Mononuclear cell (primary cell): ENCODE data around the gene PKLR. TPM values are rescaled to one million over a fixed set of nuclear protein-coding genes. Genes with fewer than 3 reads are reported as not detected.

Source experiments
- H3K27me3 ChIP-seq: 2 replicates; pipeline ENCODE4 v1.6.0; 2011; ENCODE audit warnings: low read length, control low read depth; ENCODE audit not compliant: insufficient read depth
- H3K4me1 ChIP-seq: 2 replicates; pipeline ENCODE4 v1.5.1; 2011; ENCODE audit warnings: mild to moderate bottlenecking, low read length, control low read depth; ENCODE audit not compliant: insufficient read depth
- H3K4me3 ChIP-seq: 2 replicates; pipeline ENCODE4 v1.5.1; 2011; ENCODE audit warnings: mild to moderate bottlenecking, low read length, moderate library complexity
- H3K9me3 ChIP-seq: 2 replicates; pipeline ENCODE4 v1.5.1; 2011; ENCODE audit warnings: low read depth, mild to moderate bottlenecking, control low read depth, low read length
- total RNA-seq: library from RNA; depleted of rRNA; stranded (reverse); fragments of >200 nt; gene quantifications from one replicate; pipeline ENCODE4 v1.2.3, GENCODE V29; 2012

The PKLR gene
- total RNA-seq, 1 donor = not detected

GRCh38 chr1:155244368-155245162, 56.7 kb downstream of the PKLR start:
- no peaks in the 10 kb centered on the region for H3K9me3 ChIP-seq
- no peaks in the 10 kb centered on the region for H3K27me3 ChIP-seq
- peaks cover 53% of the 10 kb centered on the region for H3K4me1 ChIP-seq
- peak overlapping the region; percentile 81 for H3K4me3 ChIP-seq

DNA sequence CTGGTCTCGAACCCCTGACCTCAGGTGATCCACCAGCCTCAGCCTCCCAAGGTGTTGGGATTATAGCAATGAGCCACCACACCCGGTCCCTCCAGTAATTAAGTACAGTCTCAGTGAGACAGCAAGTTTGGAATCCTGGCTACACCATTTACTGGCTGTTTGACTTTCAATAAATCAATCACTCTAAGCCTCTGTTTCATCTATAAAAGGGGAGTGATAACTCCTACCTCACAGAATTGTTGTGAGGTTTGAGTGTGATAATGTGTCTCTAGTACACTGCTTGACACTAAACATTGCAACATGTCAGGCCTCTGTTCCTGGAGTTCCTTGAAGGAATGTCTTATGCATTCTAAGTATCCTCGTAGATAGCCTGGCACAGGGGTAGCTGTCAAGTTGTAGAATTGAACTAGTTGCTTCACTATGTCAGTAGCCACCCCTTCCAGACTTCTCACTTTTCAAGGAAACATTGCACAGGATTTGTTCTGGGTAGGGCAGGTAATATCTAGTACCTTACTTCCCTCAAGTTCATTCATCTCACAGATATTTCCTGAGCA, 58.4 kb downstream of the PKLR start:
- H3K4me3 ChIP-seq = no peak overlapping the region
- no peaks in the 10 kb centered on the region for H3K27me3 ChIP-seq
- H3K4me1 ChIP-seq = peaks cover 55% of the 10 kb centered on the region
- H3K9me3 ChIP-seq = no peaks in the 10 kb centered on the region

DNA sequence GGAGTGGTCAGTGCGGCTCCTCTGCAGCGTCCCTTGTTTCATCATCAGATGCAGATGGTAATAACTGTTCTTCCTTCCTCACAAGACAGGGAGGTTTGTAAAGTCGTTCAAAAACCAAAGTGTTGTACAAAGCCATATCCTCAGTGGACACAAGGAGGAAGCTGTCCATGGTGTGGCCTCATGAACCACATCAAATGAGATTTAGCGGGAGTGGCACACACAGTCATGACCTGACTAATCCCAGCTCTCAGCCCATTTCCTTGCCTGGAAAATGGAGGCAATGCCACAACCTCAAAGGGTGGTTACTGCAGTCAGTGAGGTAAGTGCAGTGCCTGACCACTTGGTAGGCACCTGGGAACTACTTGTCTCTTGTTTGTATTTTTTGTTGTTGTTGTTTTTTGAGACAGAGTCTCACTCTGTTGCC, 59.4 kb downstream of the PKLR start:
- H3K4me3 ChIP-seq = no peak overlapping the region
- no peaks in the 10 kb centered on the region for H3K27me3 ChIP-seq
- no peaks in the 10 kb centered on the region for H3K9me3 ChIP-seq
- peaks cover 57% of the 10 kb centered on the region for H3K4me1 ChIP-seq

- H3K4me3 ChIP-seq = peak overlapping the region; percentile 51
- H3K9me3 ChIP-seq = no peaks in the 10 kb centered on the region
- peaks cover 63% of the 10 kb centered on the region for H3K4me1 ChIP-seq
- no peaks in the 10 kb centered on the region for H3K27me3 ChIP-seq
These were observed 60.1 kb downstream of the PKLR start for GRCh38 chr1:155241069-155241679.

Other genes starting within 250 kb of the PKLR start
- gene EFNA4, start 237.7 kb downstream of the PKLR start, total RNA-seq = 2.4 TPM
- 0.21 TPM for gene EFNA3, start 222.6 kb downstream of the PKLR start, total RNA-seq
- gene EFNA1, start 173.6 kb downstream of the PKLR start, total RNA-seq = 0.84 TPM
- gene SLC50A1, start 165.6 kb downstream of the PKLR start, total RNA-seq = 22.4 TPM
- 14.0 TPM for gene DPM3, start 160.9 kb downstream of the PKLR start, total RNA-seq
- gene KRTCAP2, start 128.1 kb downstream of the PKLR start, total RNA-seq = 62.0 TPM
- 0.52 TPM for gene TRIM46, start 127.6 kb downstream of the PKLR start, total RNA-seq
- 8.0 TPM for gene THBS3, start 93.5 kb downstream of the PKLR start, total RNA-seq
- 16.1 TPM for gene MTX1, start 92.7 kb downstream of the PKLR start, total RNA-seq
- gene ENTREP3, start 46.0 kb downstream of the PKLR start, total RNA-seq = 2.1 TPM
- gene SCAMP3, start 39.1 kb downstream of the PKLR start, total RNA-seq = 17.9 TPM
- gene CLK2, start 27.9 kb downstream of the PKLR start, total RNA-seq = 18.2 TPM
- 0.21 TPM for gene HCN3, start 24.0 kb downstream of the PKLR start, total RNA-seq
- 21.5 TPM for gene FDPS, start 7.4 kb upstream of the PKLR start, total RNA-seq
- 6.6 TPM for gene RUSC1, start 19.5 kb upstream of the PKLR start, total RNA-seq